Gastrocnemius medialis (tissue), 4 donors: ENCODE data around the gene ZNF892.

Source experiments
- POLR2A ChIP-seq, 2 donors: fragments of 450-650 bp; IDR thresholded peaks; one replicate each; pipeline ENCODE4 v1.6.1; 2017; ENCODE audit warnings: antibody characterized with exemption in 2 of 2, mild to moderate bottlenecking in 2 of 2, moderate library complexity in 2 of 2
- TF ChIP-seq, protein P1 (sequence below), 5 experiments: fragments of 450-650 bp in 3 of 5; fragments of 200-600 bp in 2 of 5; sonication (generic) in 2 of 5; IDR thresholded peaks in 4 of 5; conservative IDR thresholded peaks in 1 of 5; 1 replicate in 4 of 5; 2 replicates in 1 of 5; pipeline ENCODE4 v1.5.1; 2016 to 2019; ENCODE audit warnings: antibody characterized with exemption in 5 of 5, mild to moderate bottlenecking in 3 of 5, moderate library complexity in 3 of 5

DNA sequence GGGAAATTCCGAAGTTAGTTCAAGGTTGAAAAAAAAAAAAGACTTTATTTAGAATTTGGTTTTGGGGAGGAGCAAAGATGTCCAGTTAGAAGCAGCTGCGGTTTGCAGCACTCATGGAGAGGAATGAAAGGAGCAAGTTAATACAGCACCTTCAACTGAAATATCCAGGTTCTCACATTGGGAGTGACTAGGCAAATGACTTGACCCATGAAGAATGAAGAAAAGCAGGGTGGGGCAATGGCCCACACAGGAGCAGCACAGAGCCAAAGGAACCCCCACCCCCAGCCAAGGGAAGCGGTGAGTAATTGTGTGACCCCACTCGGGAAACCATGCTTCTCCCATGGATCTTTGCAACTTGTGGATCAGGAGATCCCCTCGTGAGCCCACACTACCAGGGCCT lies 32.8 kb downstream of the ZNF892 start:
- TF ChIP-seq, protein P1, sequence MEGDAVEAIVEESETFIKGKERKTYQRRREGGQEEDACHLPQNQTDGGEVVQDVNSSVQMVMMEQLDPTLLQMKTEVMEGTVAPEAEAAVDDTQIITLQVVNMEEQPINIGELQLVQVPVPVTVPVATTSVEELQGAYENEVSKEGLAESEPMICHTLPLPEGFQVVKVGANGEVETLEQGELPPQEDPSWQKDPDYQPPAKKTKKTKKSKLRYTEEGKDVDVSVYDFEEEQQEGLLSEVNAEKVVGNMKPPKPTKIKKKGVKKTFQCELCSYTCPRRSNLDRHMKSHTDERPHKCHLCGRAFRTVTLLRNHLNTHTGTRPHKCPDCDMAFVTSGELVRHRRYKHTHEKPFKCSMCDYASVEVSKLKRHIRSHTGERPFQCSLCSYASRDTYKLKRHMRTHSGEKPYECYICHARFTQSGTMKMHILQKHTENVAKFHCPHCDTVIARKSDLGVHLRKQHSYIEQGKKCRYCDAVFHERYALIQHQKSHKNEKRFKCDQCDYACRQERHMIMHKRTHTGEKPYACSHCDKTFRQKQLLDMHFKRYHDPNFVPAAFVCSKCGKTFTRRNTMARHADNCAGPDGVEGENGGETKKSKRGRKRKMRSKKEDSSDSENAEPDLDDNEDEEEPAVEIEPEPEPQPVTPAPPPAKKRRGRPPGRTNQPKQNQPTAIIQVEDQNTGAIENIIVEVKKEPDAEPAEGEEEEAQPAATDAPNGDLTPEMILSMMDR (IDR thresholded peaks at IDR 0.05 in 4 of 5, conservative IDR thresholded peaks at IDR 0.05 in 1 of 5), result no peak
- no peak for TF ChIP-seq POLR2A (IDR thresholded peaks at IDR 0.05)
